G401 (cell line): Measurements from ENCODE around the gene OR9G4. TPM values are rescaled to one million over a fixed set of nuclear protein-coding genes. Genes with fewer than 3 reads are reported as not detected.

Experiments used
- DNase-seq: peaks from one replicate; pipeline ENCODE4 v3.0.0-alpha.2; 2015; ENCODE audit warnings: low spot score
- in situ Hi-C: cut with HindIII; loops from 2 replicates; pipeline ENCODE4 v1.10.0; 2016; ENCODE audit warnings: low sequenced_read_pairs, mixed read lengths
- total RNA-seq: library from RNA; depleted of rRNA; stranded (reverse); fragments of >200 nt; shearing (Covaris generic); gene quantifications from 2 replicates; pipeline ENCODE4 v1.2.3, GENCODE V29; 2014; rRNA removed

The OR9G4 gene
- not detected in 2 replicates for total RNA-seq

- no peak for DNase-seq
- in situ Hi-C loops: no loop called here
Observed at GRCh38 chr11:56748597-56748996, at the start of gene OR9G4. Gene OR9G4, minus strand, starts transcription at chr11:56748697. Its CDS starts 4,931 bp downstream, at chr11:56743766.

- peak; percentile 34 for DNase-seq
- in situ Hi-C loops: no loop called here
Observed at GRCh38 chr11:56783448-56784041, 35.0 kb upstream of the OR9G4 start.

- no peak for DNase-seq
- in situ Hi-C loops: no loop called here
Observed at GRCh38 chr11:56782167-56782847, 33.8 kb upstream of the OR9G4 start.

- DNase-seq: no peak
- in situ Hi-C loops: no loop called here
Observed at GRCh38 chr11:56776809-56777208, 28.3 kb upstream of the OR9G4 start.

- DNase-seq: no peak
- in situ Hi-C loops: no loop called here
Observed at GRCh38 chr11:56764976-56765375, 16.5 kb upstream of the OR9G4 start.

GRCh38 chr11:56751480-56751879 lies 3.0 kb upstream of the OR9G4 start:
- in situ Hi-C loops: no loop called here
- no peak for DNase-seq

GRCh38 chr11:56750190-56750589 lies 1.7 kb upstream of the OR9G4 start:
- in situ Hi-C loops: no loop called here

GRCh38 chr11:56740886-56741285 lies 7.6 kb downstream of the OR9G4 start:
- in situ Hi-C loops: no loop called here
- no peak for DNase-seq

More at GRCh38 chr11:56750190-56750589, 1.7 kb upstream of the OR9G4 start:
- DNase-seq: no peak

GRCh38 chr11:56740107-56740506 lies 8.4 kb downstream of the OR9G4 start:
- no peak for DNase-seq
- in situ Hi-C loops: no loop called here

GRCh38 chr11:56720513-56720912 lies 28.0 kb downstream of the OR9G4 start:
- in situ Hi-C loops: no loop called here
- DNase-seq: no peak

- in situ Hi-C loops: no loop called here
- no peak for DNase-seq
Observed at GRCh38 chr11:56716379-56716854, 32.1 kb downstream of the OR9G4 start.

GRCh38 chr11:56714206-56714605 lies 34.3 kb downstream of the OR9G4 start:
- in situ Hi-C loops: no loop called here
- no peak for DNase-seq

- no peak for DNase-seq
- in situ Hi-C loops: no loop called here
Observed at GRCh38 chr11:56706486-56706885, 42.0 kb downstream of the OR9G4 start.

GRCh38 chr11:56705784-56706396 lies 42.6 kb downstream of the OR9G4 start:
- no peak for DNase-seq
- in situ Hi-C loops: no loop called here

GRCh38 chr11:56700914-56701485 lies 47.5 kb downstream of the OR9G4 start:
- DNase-seq: no peak
- in situ Hi-C loops: no loop called here

GRCh38 chr11:56700242-56700913 lies 48.1 kb downstream of the OR9G4 start:
- in situ Hi-C loops: no loop called here
- DNase-seq: no peak

GRCh38 chr11:56698795-56699194 lies 49.7 kb downstream of the OR9G4 start, which contains the start of gene OR9G1:
Gene OR9G1, plus strand, starts transcription at chr11:56699095. Its CDS starts 1,293 bp downstream, at chr11:56700388.
- in situ Hi-C loops: no loop called here

GRCh38 chr11:56693428-56693827 lies 55.1 kb downstream of the OR9G4 start:
- DNase-seq: no peak
- in situ Hi-C loops: no loop called here

More at GRCh38 chr11:56698795-56699194, 49.7 kb downstream of the OR9G4 start, which contains the start of gene OR9G1:
- no peak for DNase-seq
